Fibroblast of skin of left biceps (primary cell): ENCODE data around the gene CALD1.
A peak's percentile ranks its signal among the peaks of the same experiment; 100 is the strongest.

Experiments used
- DNase-seq, 2 experiments: peaks; one replicate each; pipeline ENCODE4 v3.0.0-alpha.2; 2013; ENCODE audit warnings: low read depth in 2 of 2

The CALD1 gene

GRCh38 chr7:134891696-134892678 is 112.6 kb downstream of the CALD1 start:
- peak in 1 of 2 experiments; percentile 53 for DNase-seq

- DNase-seq: no peak
Observed at GRCh38 chr7:134892963-134893362, 113.5 kb downstream of the CALD1 start.

GRCh38 chr7:134893920-134894319 is 114.5 kb downstream of the CALD1 start:
- DNase-seq: no peak

GRCh38 chr7:134894928-134895327 is 115.5 kb downstream of the CALD1 start:
- DNase-seq: no peak

- no peak for DNase-seq
Observed at GRCh38 chr7:134896073-134896472, 116.6 kb downstream of the CALD1 start.

GRCh38 chr7:134897936-134898335 is 118.5 kb downstream of the CALD1 start:
- DNase-seq: no peak

- no peak for DNase-seq
Observed at GRCh38 chr7:134899729-134900128, 120.3 kb downstream of the CALD1 start.

- no peak for DNase-seq
Observed at GRCh38 chr7:134900166-134900982, 120.9 kb downstream of the CALD1 start.

- DNase-seq: no peak
Observed at GRCh38 chr7:134901389-134902020, 122.1 kb downstream of the CALD1 start.

GRCh38 chr7:134902058-134902457 is 122.6 kb downstream of the CALD1 start:
- DNase-seq: no peak

GRCh38 chr7:134903073-134903790 is 123.8 kb downstream of the CALD1 start:
- DNase-seq: no peak

GRCh38 chr7:134905375-134905774 is 125.9 kb downstream of the CALD1 start:
- DNase-seq: peak; percentile 65 to 67

- DNase-seq: no peak
Observed at GRCh38 chr7:134907000-134907399, 127.6 kb downstream of the CALD1 start.

- DNase-seq: no peak
Observed at GRCh38 chr7:134907639-134908038, 128.2 kb downstream of the CALD1 start.

- DNase-seq: no peak
Observed at GRCh38 chr7:134908289-134908688, 128.9 kb downstream of the CALD1 start.

GRCh38 chr7:134910214-134910890 is 130.9 kb downstream of the CALD1 start:
- DNase-seq: no peak

- DNase-seq: no peak
Observed at GRCh38 chr7:134910968-134911367, 131.5 kb downstream of the CALD1 start.

- peak; percentile 64 to 65 for DNase-seq
Observed at GRCh38 chr7:134916171-134916883, 136.9 kb downstream of the CALD1 start.

- DNase-seq: peak in 1 of 2 experiments; percentile 33
Observed at GRCh38 chr7:134919240-134919641, 139.8 kb downstream of the CALD1 start.
